ENCODE data around the gene DNAAF8.
"Not testable (repeated sequence)": the region's sequence is repeated elsewhere in the genome, so short reads cannot be mapped to it uniquely, and the experiment has no call there.

DNAAF8 gene

GRCh38 chr16:4724661-4725270 is 9.6 kb upstream of the DNAAF8 start:
- no peak for DNase-seq

DNA sequence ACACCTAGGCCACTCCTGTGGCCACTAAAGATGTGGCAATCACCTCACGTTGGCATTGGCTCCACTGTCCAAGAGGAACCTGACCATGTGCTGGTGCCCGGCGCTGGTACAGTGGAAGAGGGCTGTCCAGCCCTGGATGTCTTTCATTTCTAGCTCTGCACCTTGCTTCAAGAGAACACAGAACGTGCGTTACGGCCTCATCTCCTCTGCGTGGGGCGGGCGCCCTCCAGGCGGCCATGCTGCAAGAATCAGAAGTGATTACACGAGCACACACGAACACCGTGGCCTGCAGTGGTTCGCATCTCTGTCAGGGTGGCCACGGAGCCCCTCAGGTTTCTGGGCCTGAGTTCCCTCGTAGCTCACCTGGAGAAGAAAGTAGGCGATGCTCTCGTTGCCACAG is 7.7 kb upstream of the DNAAF8 start:
- DNase-seq, result no peak

DNA sequence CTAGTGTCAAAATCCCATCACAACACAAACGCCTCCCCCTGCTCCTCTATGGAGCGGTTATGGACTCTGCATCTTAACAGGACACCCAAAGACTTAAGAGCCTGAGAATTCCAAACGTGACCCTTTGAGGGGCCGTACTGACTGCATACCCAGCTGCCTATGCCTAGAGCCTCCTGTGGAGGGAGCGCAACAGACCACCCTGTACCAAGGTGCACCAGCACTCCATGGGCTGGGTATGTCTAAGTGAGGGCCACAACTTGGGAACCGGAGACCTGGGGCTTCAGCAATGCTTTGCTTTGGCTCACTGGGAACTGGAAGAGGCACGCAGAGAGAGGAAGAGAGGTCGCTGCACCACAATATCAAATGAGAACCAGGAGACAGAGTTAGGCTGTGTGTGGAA is 5.7 kb upstream of the DNAAF8 start:
- no peak for DNase-seq

- no peak for DNase-seq
These were observed 4.5 kb upstream of the DNAAF8 start for GRCh38 chr16:4729876-4730275.

GRCh38 chr16:4733211-4733742 is 1.1 kb upstream of the DNAAF8 start:
- peak in 2 of 3 experiments; percentile 31 to 63 for DNase-seq

DNA sequence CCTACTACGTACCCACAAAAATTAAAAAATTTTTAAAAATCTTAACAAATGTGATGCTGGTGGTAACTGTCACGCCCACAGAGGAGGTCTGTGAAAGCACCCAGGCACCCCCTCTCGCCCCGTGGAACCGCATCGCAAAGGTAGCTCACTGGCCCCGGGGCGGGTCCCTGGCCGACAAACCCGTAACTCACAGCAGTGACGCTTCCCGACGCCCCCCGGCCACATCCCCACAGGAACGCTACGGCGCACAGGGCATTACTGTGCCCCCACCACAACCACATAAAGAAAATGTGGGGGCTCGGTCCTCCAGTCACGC is 632 bp upstream of the DNAAF8 start:
- DNase-seq, result peak in 1 of 3 experiments; percentile 79

- DNase-seq, result peak; percentile 63 to 86 (median 85)
These were observed 596 bp downstream of the DNAAF8 start for GRCh38 chr16:4734730-4735535.

GRCh38 chr16:4736546-4736945 is 2.2 kb downstream of the DNAAF8 start:
- DNase-seq, result no peak

DNA sequence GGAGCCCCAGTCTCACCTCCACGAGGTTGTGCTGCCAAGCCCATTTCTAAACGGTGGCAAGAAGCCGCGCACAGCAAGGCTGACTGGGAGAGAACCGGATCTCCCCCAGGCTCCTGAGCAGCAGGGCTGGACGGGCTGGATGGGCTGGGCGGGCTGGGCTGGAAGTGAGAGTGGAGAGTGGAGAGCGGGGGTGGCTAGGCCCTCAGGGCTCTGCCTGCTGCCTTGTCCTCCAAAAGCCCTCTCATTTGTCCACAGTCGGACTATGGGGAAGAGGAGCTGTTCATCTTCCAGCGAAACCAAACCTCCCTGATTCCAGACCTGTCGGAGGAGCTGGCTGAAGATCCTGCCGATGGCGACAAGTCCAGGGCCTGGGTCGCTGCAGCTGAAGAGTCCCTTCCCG is 3.2 kb downstream of the DNAAF8 start:
- DNase-seq, result no peak

- DNase-seq, result not testable (repeated sequence)
These were observed 4.0 kb downstream of the DNAAF8 start for GRCh38 chr16:4738370-4738769.

DNA sequence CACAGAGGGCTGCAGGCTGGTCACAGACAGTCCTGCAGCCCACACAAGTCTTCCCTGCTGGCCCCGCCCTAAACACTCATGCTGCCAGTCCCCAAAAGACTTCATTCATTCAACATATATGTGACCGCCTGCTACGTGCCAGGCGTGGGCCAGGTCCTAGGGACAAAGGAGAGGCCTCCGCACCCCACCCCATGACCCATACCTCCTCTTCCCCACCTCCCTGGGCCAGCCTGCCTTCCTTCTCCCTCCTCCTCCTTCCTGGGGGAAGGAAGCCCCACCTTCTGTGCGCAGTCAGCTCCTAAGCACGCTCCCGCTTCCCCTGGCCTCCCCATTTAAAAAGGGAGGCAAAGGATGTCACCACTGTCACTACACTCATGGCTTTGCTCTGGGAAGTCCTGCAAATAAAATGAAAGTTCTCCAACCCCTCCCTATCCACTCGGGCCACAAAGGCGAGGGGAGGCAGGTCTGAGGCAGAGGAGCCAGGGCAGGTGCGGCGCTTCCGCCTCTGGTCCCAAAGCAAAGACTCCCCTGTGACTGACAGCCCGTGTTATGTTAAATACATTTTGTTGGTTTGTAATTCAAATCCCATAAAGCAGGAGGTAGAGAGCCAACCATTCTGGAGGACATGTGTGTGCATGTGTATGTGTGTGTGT is 9.0 kb downstream of the DNAAF8 start:
- no peak for DNase-seq

GRCh38 chr16:4744555-4745273 is 10.4 kb downstream of the DNAAF8 start:
- DNase-seq, result peak in 1 of 3 experiments; percentile 22

- DNase-seq, result no peak
These were observed 10.9 kb downstream of the DNAAF8 start for GRCh38 chr16:4745274-4745569.

DNA sequence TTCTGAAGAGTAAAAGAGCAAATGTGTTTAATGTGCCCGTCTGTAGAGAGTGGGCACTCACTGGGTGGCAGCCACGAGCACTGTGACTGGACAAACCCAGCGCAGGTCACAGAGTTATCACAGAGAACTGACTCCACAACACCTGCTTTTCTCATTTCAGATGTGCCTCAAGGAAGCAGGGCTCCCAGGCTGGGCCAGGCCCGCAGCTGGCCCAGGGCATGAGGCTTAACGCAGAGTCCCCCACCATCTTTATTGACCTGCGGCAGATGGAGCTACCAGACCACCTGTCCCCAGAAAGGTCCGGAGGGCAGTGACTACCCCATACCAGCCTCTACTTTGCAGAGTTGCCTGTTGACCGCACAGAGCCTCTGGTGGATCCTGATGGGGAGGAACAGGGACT is 11.9 kb downstream of the DNAAF8 start:
- no peak for DNase-seq

- DNase-seq, result no peak
These were observed 12.7 kb downstream of the DNAAF8 start for GRCh38 chr16:4746991-4747574.

GRCh38 chr16:4747906-4748681 is 13.8 kb downstream of the DNAAF8 start:
- no peak for DNase-seq

- no peak for DNase-seq
These were observed 14.5 kb downstream of the DNAAF8 start for GRCh38 chr16:4748682-4749411.

GRCh38 chr16:4749700-4750257 is 15.4 kb downstream of the DNAAF8 start:
- no peak for DNase-seq

DNA sequence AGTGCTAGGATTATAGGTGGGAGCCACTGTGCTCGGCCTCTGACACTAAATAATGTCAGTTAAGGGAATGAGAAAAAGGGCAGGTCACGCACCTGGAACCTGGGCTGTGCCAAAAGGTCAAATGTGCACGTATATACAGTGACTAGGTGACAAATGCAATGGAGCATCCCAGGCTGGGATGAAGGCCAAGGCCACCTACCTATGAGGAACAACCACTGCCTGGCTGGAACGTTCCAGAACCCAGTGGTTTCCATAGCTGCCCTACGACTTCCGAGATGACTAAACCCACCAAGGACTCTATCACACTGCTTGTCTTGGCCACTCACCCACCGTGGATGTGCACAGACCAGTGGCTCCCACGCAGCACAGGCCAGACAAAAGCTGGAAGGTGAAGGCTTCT is 16.6 kb downstream of the DNAAF8 start:
- DNase-seq, result no peak

DNA sequence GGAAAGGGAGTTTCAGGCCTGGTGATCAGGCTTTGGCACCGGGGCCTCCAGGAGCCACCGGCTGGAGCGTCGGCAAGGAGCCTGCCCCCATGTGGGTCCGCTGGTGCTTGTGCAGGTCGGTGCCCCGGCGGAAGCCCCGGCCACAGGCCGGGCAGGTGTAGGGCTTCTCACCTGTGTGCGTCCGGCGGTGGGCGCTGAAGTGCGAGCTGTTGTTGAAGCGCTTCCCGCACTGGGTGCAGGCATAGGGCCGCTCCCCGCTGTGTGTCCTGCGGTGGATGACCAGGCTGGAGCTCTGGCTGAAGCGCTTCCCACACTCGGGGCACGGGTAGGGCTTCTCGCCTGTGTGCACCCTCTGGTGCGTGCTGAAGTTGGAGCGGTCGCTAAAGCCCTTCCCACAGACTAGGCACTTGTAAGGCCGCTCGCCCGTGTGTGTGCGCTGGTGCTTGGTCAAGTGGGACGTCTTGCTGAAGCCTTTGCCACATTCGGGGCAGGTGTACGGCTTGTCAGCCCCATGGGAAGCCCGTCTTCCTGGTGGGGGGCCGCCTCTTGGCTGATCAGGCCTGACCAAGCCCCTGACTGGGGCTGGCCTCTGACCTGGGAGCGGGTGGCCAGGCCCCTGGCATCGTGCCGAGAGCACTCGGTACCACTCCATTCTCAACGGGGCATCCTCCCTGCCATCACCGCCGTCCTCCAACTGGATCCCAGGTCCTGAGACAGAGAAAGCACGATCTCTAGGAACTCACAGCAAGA is 18.2 kb downstream of the DNAAF8 start:
- no peak for DNase-seq
